ENCODE data around the gene ACE. TPM values are rescaled to one million over a fixed set of nuclear protein-coding genes. Genes with fewer than 3 reads are reported as not detected.

ACE gene
- total RNA-seq, 1 donor from 2014 or later = 44.8 TPM

DNA sequence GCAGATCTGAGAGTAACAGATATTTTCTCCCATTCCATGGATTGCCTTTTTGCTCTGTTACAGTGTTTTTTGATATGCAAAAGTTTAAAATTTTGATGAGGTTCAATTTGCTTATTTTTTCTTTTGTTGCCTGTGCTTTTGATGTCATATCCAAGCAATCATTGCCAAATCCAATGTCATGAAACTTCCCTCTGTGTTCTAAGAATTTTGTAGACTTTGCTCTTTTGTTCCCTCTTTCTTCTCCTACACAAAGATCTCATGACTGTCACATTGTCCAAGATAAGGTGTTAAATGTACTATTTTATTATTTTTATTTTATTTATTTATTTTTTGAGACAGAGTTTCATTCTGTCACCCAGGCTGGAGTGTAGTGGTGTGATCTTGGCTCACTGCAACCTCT lies 27.4 kb downstream of the ACE start:
- H3K4me3 Mint-ChIP-seq (ENCODE audit: unreplicated experiment) = no peak overlapping the region
- H3K9me3 Mint-ChIP-seq (ENCODE audit: unreplicated experiment) = no peaks in the 10 kb centered on the region
- H3K36me3 Mint-ChIP-seq (ENCODE audit: low read depth, unreplicated experiment) = peaks cover 5% of the 10 kb centered on the region
- peaks cover 2% of the 10 kb centered on the region for H3K4me1 Mint-ChIP-seq (ENCODE audit: unreplicated experiment)
- no peak for DNase-seq (ENCODE audit: low spot score)
- H3K27me3 Mint-ChIP-seq (ENCODE audit: unreplicated experiment) = peaks cover 5% of the 10 kb centered on the region
- H3K27ac Mint-ChIP-seq (ENCODE audit: unreplicated experiment) = no peak overlapping the region
- TF ChIP-seq, protein P1, sequence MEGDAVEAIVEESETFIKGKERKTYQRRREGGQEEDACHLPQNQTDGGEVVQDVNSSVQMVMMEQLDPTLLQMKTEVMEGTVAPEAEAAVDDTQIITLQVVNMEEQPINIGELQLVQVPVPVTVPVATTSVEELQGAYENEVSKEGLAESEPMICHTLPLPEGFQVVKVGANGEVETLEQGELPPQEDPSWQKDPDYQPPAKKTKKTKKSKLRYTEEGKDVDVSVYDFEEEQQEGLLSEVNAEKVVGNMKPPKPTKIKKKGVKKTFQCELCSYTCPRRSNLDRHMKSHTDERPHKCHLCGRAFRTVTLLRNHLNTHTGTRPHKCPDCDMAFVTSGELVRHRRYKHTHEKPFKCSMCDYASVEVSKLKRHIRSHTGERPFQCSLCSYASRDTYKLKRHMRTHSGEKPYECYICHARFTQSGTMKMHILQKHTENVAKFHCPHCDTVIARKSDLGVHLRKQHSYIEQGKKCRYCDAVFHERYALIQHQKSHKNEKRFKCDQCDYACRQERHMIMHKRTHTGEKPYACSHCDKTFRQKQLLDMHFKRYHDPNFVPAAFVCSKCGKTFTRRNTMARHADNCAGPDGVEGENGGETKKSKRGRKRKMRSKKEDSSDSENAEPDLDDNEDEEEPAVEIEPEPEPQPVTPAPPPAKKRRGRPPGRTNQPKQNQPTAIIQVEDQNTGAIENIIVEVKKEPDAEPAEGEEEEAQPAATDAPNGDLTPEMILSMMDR (IDR thresholded peaks at IDR 0.05; ENCODE audit: unreplicated experiment) = no peak

DNA sequence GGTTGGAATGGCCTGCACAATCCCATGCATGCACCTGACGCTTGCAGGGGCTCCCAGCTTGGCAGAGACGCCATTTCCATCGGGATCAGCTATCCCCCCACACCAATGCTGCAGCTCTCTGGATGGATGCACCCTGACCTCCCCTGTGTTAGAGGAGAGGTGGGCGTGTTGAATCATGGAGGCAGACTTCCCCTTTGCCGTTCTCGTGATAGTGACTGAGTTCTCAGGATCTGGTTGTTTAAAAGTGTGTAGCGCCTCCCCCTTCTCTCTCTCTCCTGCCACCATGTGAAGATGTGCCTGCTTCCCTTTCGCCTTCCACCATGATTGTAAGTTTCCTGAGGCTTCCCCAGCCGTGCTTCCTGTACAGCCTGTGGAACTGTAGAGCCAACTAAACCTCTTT lies 28.5 kb downstream of the ACE start:
- Mint-ChIP-seq H3K36me3 (ENCODE audit: low read depth, unreplicated experiment) (peaks cover 5% of the 10 kb centered on the region), H3K27me3 (ENCODE audit: unreplicated experiment) (peaks cover 13% of the 10 kb centered on the region), H3K4me1 (ENCODE audit: unreplicated experiment) (peaks cover 2% of the 10 kb centered on the region), H3K4me3 (ENCODE audit: unreplicated experiment) (no peak overlapping the region), H3K27ac (ENCODE audit: unreplicated experiment) (no peak overlapping the region), H3K9me3 (ENCODE audit: unreplicated experiment) (no peaks in the 10 kb centered on the region)
- TF ChIP-seq, protein P1 (IDR thresholded peaks at IDR 0.05; ENCODE audit: unreplicated experiment) = no peak
- no peak for DNase-seq (ENCODE audit: low spot score)

DNA sequence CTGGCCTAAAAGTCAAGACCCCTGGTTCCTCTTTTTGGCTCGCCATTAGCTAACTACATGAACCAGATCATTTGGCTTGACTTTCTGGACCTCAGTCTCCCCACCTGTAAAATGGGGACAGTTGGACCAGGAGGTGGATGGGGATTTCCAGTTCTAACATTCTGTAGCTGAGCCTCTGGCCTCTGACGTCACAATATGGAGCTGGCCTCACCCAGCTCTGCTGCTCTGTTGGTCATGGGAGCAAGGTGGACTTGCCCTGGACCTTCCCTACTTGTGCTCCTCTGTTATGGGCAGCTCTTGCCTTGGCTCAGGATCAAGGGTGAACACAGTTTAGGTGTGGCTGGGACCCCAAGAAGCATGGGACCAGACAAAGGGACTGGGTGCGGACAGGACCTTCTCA lies 29.8 kb downstream of the ACE start:
- H3K27ac Mint-ChIP-seq (ENCODE audit: unreplicated experiment) = no peak overlapping the region

DNA sequence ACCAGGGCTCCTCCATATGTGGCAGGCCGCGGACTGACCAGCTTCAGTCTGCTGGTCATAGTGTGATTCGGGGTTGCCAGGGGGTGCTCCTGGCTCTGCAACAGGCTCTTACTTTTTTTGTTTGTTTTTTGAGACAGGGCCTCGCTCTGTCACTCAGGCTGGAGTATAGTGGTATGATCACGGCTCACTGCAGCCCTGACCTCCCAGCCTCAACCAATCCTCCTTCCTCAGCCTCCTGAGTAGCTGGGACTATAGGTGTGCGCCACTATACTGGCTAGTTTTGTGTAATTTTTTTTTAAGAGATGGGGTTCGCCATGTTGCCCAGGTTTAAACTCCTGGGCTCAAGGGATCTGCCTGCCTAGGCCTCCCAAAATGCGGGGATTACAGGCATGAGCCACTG lies 34.5 kb downstream of the ACE start:
- Mint-ChIP-seq H3K36me3 (ENCODE audit: low read depth, unreplicated experiment) (no peaks in the 10 kb centered on the region), H3K27ac (ENCODE audit: unreplicated experiment) (no peak overlapping the region), H3K9me3 (ENCODE audit: unreplicated experiment) (no peaks in the 10 kb centered on the region), H3K4me1 (ENCODE audit: unreplicated experiment) (peaks cover 4% of the 10 kb centered on the region), H3K27me3 (ENCODE audit: unreplicated experiment) (peaks cover 13% of the 10 kb centered on the region), H3K4me3 (ENCODE audit: unreplicated experiment) (no peak overlapping the region)
- no peak for DNase-seq (ENCODE audit: low spot score)
- TF ChIP-seq, protein P1 (IDR thresholded peaks at IDR 0.05; ENCODE audit: unreplicated experiment) = no peak

More for the DNA sequence above, 29.8 kb downstream of the ACE start:
- H3K9me3 Mint-ChIP-seq (ENCODE audit: unreplicated experiment) = no peaks in the 10 kb centered on the region
- TF ChIP-seq, protein P1 (IDR thresholded peaks at IDR 0.05; ENCODE audit: unreplicated experiment) = no peak
- peaks cover 2% of the 10 kb centered on the region for H3K4me1 Mint-ChIP-seq (ENCODE audit: unreplicated experiment)
- no peak for DNase-seq (ENCODE audit: low spot score)
- peaks cover 13% of the 10 kb centered on the region for H3K27me3 Mint-ChIP-seq (ENCODE audit: unreplicated experiment)
- H3K36me3 Mint-ChIP-seq (ENCODE audit: low read depth, unreplicated experiment) = peaks cover 5% of the 10 kb centered on the region
- no peak overlapping the region for H3K4me3 Mint-ChIP-seq (ENCODE audit: unreplicated experiment)

DNA sequence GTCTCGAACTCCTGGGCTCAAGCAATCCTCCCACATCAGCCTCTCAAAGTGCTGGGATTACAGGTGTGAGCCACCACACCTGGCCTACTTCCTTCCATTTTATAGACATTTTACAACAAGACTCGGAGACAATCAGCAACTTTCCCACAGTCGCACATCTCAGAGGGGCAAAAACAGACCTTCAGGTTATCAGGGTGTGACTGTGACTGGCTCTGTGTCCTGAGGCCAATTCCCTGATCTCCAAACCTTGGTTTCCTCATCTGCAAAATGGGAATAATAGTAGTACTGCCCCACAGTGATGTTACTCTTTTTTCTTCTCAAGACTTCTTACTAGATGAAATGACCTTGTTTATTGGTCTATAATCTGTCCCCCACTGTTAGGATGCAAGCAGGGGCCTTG lies 35.5 kb downstream of the ACE start:
- TF ChIP-seq, protein P1 (IDR thresholded peaks at IDR 0.05; ENCODE audit: unreplicated experiment) = no peak
- Mint-ChIP-seq H3K27me3 (ENCODE audit: unreplicated experiment) (peaks cover 13% of the 10 kb centered on the region), H3K9me3 (ENCODE audit: unreplicated experiment) (no peaks in the 10 kb centered on the region), H3K36me3 (ENCODE audit: low read depth, unreplicated experiment) (no peaks in the 10 kb centered on the region), H3K27ac (ENCODE audit: unreplicated experiment) (no peak overlapping the region), H3K4me1 (ENCODE audit: unreplicated experiment) (peaks cover 4% of the 10 kb centered on the region), H3K4me3 (ENCODE audit: unreplicated experiment) (no peak overlapping the region)
- no peak for DNase-seq (ENCODE audit: low spot score)

All from endothelial cell (in vitro differentiated cells).